Right atrium auricular region (tissue), 2 donors: ENCODE data around the gene PGM3. TPM values are rescaled to one million over a fixed set of nuclear protein-coding genes. Genes with fewer than 3 reads are reported as not detected.
A peak's percentile ranks its signal among the peaks of the same experiment; 100 is the strongest.

Source experiments
- DNase-seq: peaks from one replicate; pipeline ENCODE4 v3.0.0-alpha.2; 2019; ENCODE audit warnings: low spot score
- H3K27ac ChIP-seq, 2 donors: fragments of 200-600 bp; sonication (generic); 1 replicate in 1 of 2; 2 replicates in 1 of 2; pipeline ENCODE4 v1.5.1; 2016 to 2019
- H3K27me3 ChIP-seq, 2 donors: fragments of 200-600 bp; sonication (generic); one replicate each; pipeline versions ENCODE4 v1.5.1 to v1.6.0; 2017 to 2019
- H3K36me3 ChIP-seq: fragments of 200-600 bp; sonication (generic); one replicate; pipeline ENCODE4 v1.5.1; 2016
- H3K4me1 ChIP-seq, 2 donors: fragments of 200-600 bp; sonication (generic); one replicate each; pipeline versions ENCODE4 v1.5.1 to v1.6.0; 2017 to 2019
- H3K4me3 ChIP-seq, 2 donors: fragments of 200-600 bp; sonication (generic); 1 replicate in 1 of 2; 2 replicates in 1 of 2; pipeline ENCODE4 v1.5.1; 2017 to 2019; ENCODE audit warnings: mild to moderate bottlenecking in 1 of 2, moderate library complexity in 1 of 2
- H3K9me3 ChIP-seq, 2 donors: fragments of 200-600 bp; sonication (generic); one replicate each; pipeline ENCODE4 v1.5.1; 2019
- total RNA-seq, 2 donors: library from RNA; depleted of rRNA; stranded (reverse); fragments of >200 nt; gene quantifications; one replicate each; pipeline ENCODE4 v1.1.0, GENCODE V29; 2016
- TF ChIP-seq, protein P1 (sequence below), 2 donors: fragments of 200-600 bp; sonication (generic); IDR thresholded peaks; one replicate each; pipeline ENCODE4 v1.5.1; 2019; ENCODE audit warnings: antibody characterized with exemption in 2 of 2

The PGM3 gene
- 10 to 100 TPM in 1 of 2 donors, 1 to 10 TPM in 1; 7.3 to 12.7 TPM for total RNA-seq

GRCh38 chr6:83192871-83193746 is at the start of gene PGM3, which contains the start of gene RWDD2A:
PGM3 (minus strand) TSS chr6:83193265; CDS start chr6:83191012, 2,253 bp downstream.
RWDD2A (plus strand) TSS chr6:83193357; CDS start chr6:83194452, 1,095 bp downstream.
- peak; percentile 93 for DNase-seq
- Histone ChIP-seq H3K4me3 (peak within 1 kb of the TSS; percentile 94 to 100), H3K36me3 (peaks cover 15% of the 10 kb centered on the region), H3K27me3 (no peaks in the 10 kb centered on the region), H3K27ac (peak within 1 kb of the TSS; percentile 91 to 93), H3K9me3 (no peaks in the 10 kb centered on the region), H3K4me1 (peaks cover 0 to 16% of the 10 kb centered on the region in 2 donors)
- TF ChIP-seq, protein P1, sequence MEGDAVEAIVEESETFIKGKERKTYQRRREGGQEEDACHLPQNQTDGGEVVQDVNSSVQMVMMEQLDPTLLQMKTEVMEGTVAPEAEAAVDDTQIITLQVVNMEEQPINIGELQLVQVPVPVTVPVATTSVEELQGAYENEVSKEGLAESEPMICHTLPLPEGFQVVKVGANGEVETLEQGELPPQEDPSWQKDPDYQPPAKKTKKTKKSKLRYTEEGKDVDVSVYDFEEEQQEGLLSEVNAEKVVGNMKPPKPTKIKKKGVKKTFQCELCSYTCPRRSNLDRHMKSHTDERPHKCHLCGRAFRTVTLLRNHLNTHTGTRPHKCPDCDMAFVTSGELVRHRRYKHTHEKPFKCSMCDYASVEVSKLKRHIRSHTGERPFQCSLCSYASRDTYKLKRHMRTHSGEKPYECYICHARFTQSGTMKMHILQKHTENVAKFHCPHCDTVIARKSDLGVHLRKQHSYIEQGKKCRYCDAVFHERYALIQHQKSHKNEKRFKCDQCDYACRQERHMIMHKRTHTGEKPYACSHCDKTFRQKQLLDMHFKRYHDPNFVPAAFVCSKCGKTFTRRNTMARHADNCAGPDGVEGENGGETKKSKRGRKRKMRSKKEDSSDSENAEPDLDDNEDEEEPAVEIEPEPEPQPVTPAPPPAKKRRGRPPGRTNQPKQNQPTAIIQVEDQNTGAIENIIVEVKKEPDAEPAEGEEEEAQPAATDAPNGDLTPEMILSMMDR (IDR thresholded peaks at IDR 0.05) = peak in 1 of 2 donors; percentile 15

DNA sequence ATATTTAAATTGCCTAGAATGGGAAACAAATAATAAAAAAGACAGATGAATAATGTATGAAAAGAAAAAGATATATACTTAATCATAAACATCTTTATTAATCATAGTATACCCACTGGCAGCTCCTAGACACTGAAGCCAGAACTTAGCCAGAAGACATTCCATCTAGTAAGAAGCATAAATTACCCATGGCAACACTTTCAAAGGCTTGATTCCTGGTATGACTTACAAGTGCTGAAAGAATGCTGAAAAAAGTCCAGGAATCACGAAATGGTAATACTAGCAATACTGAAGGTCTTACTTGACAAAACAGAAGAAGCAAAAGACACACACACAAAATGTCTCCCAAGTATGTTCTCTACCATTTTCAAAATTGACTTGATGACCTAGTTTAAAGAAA is 38.1 kb upstream of the PGM3 start:
- no peak overlapping the region for H3K4me3 ChIP-seq
- TF ChIP-seq, protein P1 (IDR thresholded peaks at IDR 0.05) = no peak
- H3K27ac ChIP-seq = no peak overlapping the region
- no peaks in the 10 kb centered on the region for H3K36me3 ChIP-seq
- no peak for DNase-seq
- no peaks in the 10 kb centered on the region for H3K4me1 ChIP-seq
- no peaks in the 10 kb centered on the region for H3K27me3 ChIP-seq
- no peaks in the 10 kb centered on the region for H3K9me3 ChIP-seq

- H3K4me1 ChIP-seq = no peaks in the 10 kb centered on the region
- no peak overlapping the region for H3K27ac ChIP-seq
- no peaks in the 10 kb centered on the region for H3K9me3 ChIP-seq
- no peak for DNase-seq
- H3K4me3 ChIP-seq = no peak overlapping the region
- no peaks in the 10 kb centered on the region for H3K36me3 ChIP-seq
- H3K27me3 ChIP-seq = no peaks in the 10 kb centered on the region
- TF ChIP-seq, protein P1 (IDR thresholded peaks at IDR 0.05) = no peak
Measured at GRCh38 chr6:83226517-83226916, 33.5 kb upstream of the PGM3 start.

- Histone ChIP-seq H3K4me1 (no peaks in the 10 kb centered on the region), H3K36me3 (no peaks in the 10 kb centered on the region), H3K4me3 (no peak overlapping the region), H3K27me3 (no peaks in the 10 kb centered on the region), H3K27ac (no peak overlapping the region), H3K9me3 (no peaks in the 10 kb centered on the region)
- TF ChIP-seq, protein P1 (IDR thresholded peaks at IDR 0.05) = peak in 1 of 2 donors; percentile 71
- no peak for DNase-seq
Measured at GRCh38 chr6:83221889-83222479, 28.9 kb upstream of the PGM3 start.

DNA sequence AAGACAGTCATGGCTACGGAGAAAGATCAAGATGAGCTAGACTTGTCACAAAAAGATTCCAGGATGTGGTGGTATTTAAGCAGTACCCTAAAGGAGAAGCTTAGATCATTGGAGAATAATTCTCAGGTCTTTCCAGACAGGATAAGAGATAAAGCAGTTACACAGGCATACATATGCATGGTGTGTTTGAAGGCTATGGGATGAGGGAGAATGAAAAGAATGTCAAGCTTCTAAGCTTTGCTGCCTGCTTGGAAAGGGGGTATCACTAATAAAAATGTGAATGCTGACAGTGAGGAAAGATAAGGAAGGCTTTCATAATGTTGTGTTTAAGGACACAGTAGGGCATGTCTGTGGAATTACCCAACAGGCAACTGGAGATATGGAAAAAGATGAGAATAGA is 28.2 kb upstream of the PGM3 start:
- no peak for DNase-seq
- no peaks in the 10 kb centered on the region for H3K27me3 ChIP-seq
- H3K27ac ChIP-seq = no peak overlapping the region
- no peak overlapping the region for H3K4me3 ChIP-seq
- H3K9me3 ChIP-seq = no peaks in the 10 kb centered on the region
- no peaks in the 10 kb centered on the region for H3K4me1 ChIP-seq
- TF ChIP-seq, protein P1 (IDR thresholded peaks at IDR 0.05) = no peak
- no peaks in the 10 kb centered on the region for H3K36me3 ChIP-seq
